Measurements from ENCODE around the gene CDC42EP4. TPM values are rescaled to one million over a fixed set of nuclear protein-coding genes. Genes with fewer than 3 reads are reported as not detected.

Gene CDC42EP4
- total and polyA plus RNA-seq, 4 donors, result 15.7 to 31.0 (median 28.0) TPM

- Histone ChIP-seq H3K4me1 (ENCODE audit: control insufficient read depth in 4 of 4, insufficient read depth in 4 of 4, low read length in 3 of 4) (peaks cover 19 to 61% (median 37%) of the 10 kb centered on the region in 4 donors), H3K27ac (ENCODE audit: low read depth in 1 of 2, low read length in 2 of 2) (peak overlapping the region; percentile 65 to 97), H3K9me3 (ENCODE audit: control insufficient read depth in 4 of 4, low read length in 3 of 4) (no peaks in the 10 kb centered on the region), H3K9ac (ENCODE audit: low read depth in 1 of 2, low read length in 2 of 2) (peak overlapping the region; percentile 42 to 57), H3K36me3 (ENCODE audit: control insufficient read depth in 4 of 4, insufficient read depth in 3 of 4, low read depth in 1 of 4, low read length in 3 of 4) (no peaks in the 10 kb centered on the region), H3K4me3 (ENCODE audit: low read depth in 1 of 3, low read length in 3 of 3) (no peak overlapping the region), H3K27me3 (ENCODE audit: control insufficient read depth in 4 of 4, insufficient read depth in 4 of 4, low read length in 3 of 4) (no peaks in the 10 kb centered on the region)
- 59% methylated on average over 11 of the region's 11 CpGs for WGBS
- DNase-seq (ENCODE audit: low spot score), result no peak
- TF ChIP-seq JUND (IDR thresholded peaks at IDR 0.05) (no peak), NR2F2 (IDR thresholded peaks at IDR 0.05) (no peak), REST (IDR thresholded peaks at IDR 0.05) (no peak), FOXA2 (IDR thresholded peaks at IDR 0.05) (no peak)
Measured at GRCh38 chr17:73305845-73306836, 5.7 kb downstream of the CDC42EP4 start.

- Histone ChIP-seq H3K4me1 (ENCODE audit: control insufficient read depth in 4 of 4, insufficient read depth in 4 of 4, low read length in 3 of 4) (peaks cover 23 to 67% (median 42%) of the 10 kb centered on the region in 4 donors), H3K27ac (ENCODE audit: low read depth in 1 of 2, low read length in 2 of 2) (peak overlapping the region; percentile 65 to 85), H3K4me3 (ENCODE audit: low read depth in 1 of 3, low read length in 3 of 3) (peak overlapping the region in 2 of 3 donors; percentile 30 to 39), H3K27me3 (ENCODE audit: control insufficient read depth in 4 of 4, insufficient read depth in 4 of 4, low read length in 3 of 4) (no peaks in the 10 kb centered on the region), H3K9ac (ENCODE audit: low read depth in 1 of 2, low read length in 2 of 2) (peak overlapping the region; percentile 42 to 57), H3K9me3 (ENCODE audit: control insufficient read depth in 4 of 4, low read length in 3 of 4) (no peaks in the 10 kb centered on the region), H3K36me3 (ENCODE audit: control insufficient read depth in 4 of 4, insufficient read depth in 3 of 4, low read depth in 1 of 4, low read length in 3 of 4) (no peaks in the 10 kb centered on the region)
- WGBS, result 18% methylated on average over 16 of the region's 16 CpGs
- peak; percentile 55 for DNase-seq (ENCODE audit: low spot score)
- no peak for TF ChIP-seq FOXA1 (IDR thresholded peaks at IDR 0.05)
- TF ChIP-seq EGR1 (IDR thresholded peaks at IDR 0.05; ENCODE audit: low read depth in 2 of 2), result no peak
- no peak for TF ChIP-seq JUND (IDR thresholded peaks at IDR 0.05)
- TF ChIP-seq REST (IDR thresholded peaks at IDR 0.05), result no peak
- no peak for TF ChIP-seq ZBTB33 (IDR thresholded peaks at IDR 0.05)
- TF ChIP-seq GABPA (IDR thresholded peaks at IDR 0.05 in 1 of 2, conservative IDR thresholded peaks at IDR 0.05 in 1 of 2), result peak; percentile 58 to 66
- TF ChIP-seq NR2F2 (IDR thresholded peaks at IDR 0.05), result peak; percentile 89
- peak in 1 of 2 donors; percentile 40 for TF ChIP-seq RAD21 (IDR thresholded peaks at IDR 0.05)
- peak; percentile 23 for TF ChIP-seq CTCF (IDR thresholded peaks at IDR 0.05; ENCODE audit: low read depth, low read length, missing input control)
- TF ChIP-seq MAX (IDR thresholded peaks at IDR 0.05), result peak; percentile 4
- no peak for TF ChIP-seq HNF4A (conservative IDR thresholded peaks at IDR 0.05)
- TF ChIP-seq SP1 (IDR thresholded peaks at IDR 0.05), result peak; percentile 49
- no peak for TF ChIP-seq ATF3 (IDR thresholded peaks at IDR 0.05)
- no peak for TF ChIP-seq HNF4G (IDR thresholded peaks at IDR 0.05)
- TF ChIP-seq TAF1 (conservative IDR thresholded peaks at IDR 0.05), result no peak
- TF ChIP-seq RXRA (IDR thresholded peaks at IDR 0.05), result peak; percentile 21 to 47
Measured at GRCh38 chr17:73304971-73305812, 6.6 kb downstream of the CDC42EP4 start.
